ENCODE results near the gene WNK4.

The WNK4 gene

GRCh38 chr17:42773290-42774035 lies 6.9 kb upstream of the WNK4 start, which contains the start of gene VPS25:
Gene VPS25, plus strand, starts transcription at chr17:42773449. Its CDS starts 27 bp downstream, at chr17:42773476.
- peak; percentile 56 for DNase-seq

GRCh38 chr17:42774066-42774745 lies 6.2 kb upstream of the WNK4 start:
- DNase-seq, result no peak

- DNase-seq, result no peak
Measured at GRCh38 chr17:42775534-42776098, 4.8 kb upstream of the WNK4 start.

DNA sequence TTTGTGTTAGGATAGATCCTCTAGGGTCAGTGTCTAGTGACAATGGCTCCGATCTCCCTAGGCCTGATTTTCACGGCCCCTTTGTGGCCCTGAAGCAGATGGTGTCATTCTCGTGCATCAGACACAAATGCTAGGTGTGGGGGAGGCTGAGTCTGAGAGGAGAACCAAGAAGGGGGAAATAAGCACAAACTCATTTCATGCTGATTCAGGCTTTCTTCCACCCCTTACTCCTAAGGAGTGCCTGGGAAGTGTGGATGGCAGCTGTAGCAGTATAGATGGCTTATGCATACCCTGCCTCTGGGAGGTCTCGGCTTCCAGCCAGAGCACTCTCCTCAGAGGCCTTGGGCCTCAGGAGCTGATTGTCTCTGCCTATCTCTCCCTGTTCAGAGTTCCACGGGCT lies 1.8 kb upstream of the WNK4 start:
- no peak for DNase-seq

GRCh38 chr17:42779304-42779935 lies 990 bp upstream of the WNK4 start:
- DNase-seq, result no peak

GRCh38 chr17:42780851-42781638 lies 635 bp downstream of the WNK4 start:
- no peak for DNase-seq

GRCh38 chr17:42781639-42782165 lies 1.3 kb downstream of the WNK4 start:
- DNase-seq, result no peak

DNA sequence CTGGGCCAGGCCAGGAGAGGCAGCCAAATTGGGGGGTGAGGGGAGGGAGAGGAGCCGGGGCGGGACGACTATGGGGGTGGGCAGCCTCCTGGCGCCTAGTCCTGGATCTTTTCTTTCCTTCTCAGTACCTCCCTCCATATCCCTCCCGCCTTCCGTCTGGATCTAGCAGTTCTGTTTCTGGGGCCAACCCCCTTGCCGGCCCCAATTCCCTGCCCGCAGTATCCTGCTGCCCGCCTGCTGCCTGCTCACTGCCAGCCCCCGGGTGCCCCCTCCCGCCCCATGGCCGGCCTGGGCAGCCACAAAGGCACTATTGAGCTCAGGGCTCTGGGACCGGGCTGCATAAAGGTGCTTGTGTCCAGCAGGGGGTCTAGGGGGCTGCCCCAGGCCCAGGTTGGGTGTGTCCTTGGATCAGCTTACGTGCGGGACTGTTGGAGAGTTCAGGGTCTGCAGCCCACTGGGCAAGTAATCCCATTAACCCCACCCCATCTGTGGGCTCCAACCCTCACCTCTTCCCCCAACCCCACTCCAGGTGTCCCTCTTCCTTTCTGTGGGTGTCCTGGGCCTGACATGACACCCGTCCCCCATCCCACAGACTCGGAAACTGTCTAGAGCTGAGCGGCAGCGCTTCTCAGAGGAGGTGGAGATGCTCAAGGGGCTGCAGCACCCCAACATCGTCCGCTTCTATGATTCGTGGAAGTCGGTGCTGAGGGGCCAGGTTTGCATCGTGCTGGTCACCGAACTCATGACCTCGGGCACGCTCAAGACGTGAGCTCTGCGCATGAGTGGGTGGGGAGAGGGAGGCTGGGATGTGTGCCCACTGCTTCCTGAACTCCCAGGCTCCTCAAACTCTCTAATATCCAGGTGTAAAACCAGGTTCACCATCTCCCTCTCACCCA lies 2.0 kb downstream of the WNK4 start:
- no peak for DNase-seq

GRCh38 chr17:42783062-42783790 lies 2.8 kb downstream of the WNK4 start:
- DNase-seq, result no peak

- DNase-seq, result no peak
Measured at GRCh38 chr17:42783791-42784138, 3.4 kb downstream of the WNK4 start.

DNA sequence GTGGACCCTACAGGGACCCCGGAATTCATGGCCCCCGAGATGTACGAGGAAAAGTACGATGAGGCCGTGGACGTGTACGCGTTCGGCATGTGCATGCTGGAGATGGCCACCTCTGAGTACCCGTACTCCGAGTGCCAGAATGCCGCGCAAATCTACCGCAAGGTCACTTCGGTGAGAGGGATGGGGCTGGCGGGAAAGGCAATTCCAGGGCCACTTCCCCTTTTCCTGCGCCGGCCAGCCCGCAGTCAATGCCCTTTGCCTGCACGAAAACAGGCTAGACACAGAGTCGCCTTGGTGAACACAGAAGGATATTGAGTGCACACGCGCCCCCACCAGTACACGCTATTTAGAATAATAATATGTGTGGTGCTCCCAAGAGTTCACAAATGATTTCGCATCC lies 4.0 kb downstream of the WNK4 start:
- DNase-seq, result no peak

GRCh38 chr17:42784811-42785592 lies 4.6 kb downstream of the WNK4 start:
- no peak for DNase-seq

DNA sequence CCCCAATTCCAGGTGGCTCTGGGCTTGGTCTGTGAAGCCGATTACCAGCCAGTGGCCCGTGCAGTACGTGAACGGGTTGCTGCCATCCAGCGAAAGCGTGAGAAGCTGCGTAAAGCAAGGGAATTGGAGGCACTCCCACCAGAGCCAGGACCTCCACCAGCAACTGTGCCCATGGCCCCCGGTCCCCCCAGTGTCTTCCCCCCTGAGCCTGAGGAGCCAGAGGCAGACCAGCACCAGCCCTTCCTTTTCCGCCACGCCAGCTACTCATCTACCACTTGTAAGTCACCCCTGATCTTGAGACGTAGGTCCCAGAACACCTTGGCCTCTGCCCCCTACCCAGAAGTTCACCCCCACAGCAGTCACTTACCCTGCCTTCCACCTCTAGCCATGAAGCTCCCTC lies 6.9 kb downstream of the WNK4 start:
- DNase-seq, result no peak

GRCh38 chr17:42791948-42792347 lies 11.5 kb downstream of the WNK4 start:
- no peak for DNase-seq

DNA sequence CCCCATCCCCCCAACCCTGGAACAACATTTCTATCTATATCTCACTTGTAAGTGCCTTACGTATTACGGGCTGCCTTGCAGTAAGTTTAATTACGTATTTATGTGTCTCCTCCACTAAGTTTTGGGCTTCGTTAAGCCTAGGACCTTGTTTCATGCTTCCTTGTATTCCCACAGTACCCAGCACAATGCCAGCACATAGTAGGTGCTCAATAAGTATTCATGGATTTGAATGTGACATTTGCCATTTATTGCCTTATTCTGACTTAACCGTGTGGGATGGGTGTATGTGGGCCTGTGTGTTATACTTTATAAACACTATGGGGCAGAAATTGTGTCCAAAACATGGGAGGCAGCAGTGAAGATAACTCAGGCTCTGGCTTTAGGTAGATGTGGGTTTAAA lies 12.1 kb downstream of the WNK4 start:
- DNase-seq, result no peak

GRCh38 chr17:42795061-42795460 lies 14.7 kb downstream of the WNK4 start:
- DNase-seq, result no peak

- DNase-seq, result no peak
Measured at GRCh38 chr17:42795465-42795864, 15.1 kb downstream of the WNK4 start.

- no peak for DNase-seq
Measured at GRCh38 chr17:42796066-42796758, 15.8 kb downstream of the WNK4 start.

Measured in NK-92 treated with Interleukin-12 subunit alpha and Interleukin-12 subunit beta, amount 100 ng/mL, for 24 hours (cell line).